ENCODE measurements around the gene HERC3.

DNA sequence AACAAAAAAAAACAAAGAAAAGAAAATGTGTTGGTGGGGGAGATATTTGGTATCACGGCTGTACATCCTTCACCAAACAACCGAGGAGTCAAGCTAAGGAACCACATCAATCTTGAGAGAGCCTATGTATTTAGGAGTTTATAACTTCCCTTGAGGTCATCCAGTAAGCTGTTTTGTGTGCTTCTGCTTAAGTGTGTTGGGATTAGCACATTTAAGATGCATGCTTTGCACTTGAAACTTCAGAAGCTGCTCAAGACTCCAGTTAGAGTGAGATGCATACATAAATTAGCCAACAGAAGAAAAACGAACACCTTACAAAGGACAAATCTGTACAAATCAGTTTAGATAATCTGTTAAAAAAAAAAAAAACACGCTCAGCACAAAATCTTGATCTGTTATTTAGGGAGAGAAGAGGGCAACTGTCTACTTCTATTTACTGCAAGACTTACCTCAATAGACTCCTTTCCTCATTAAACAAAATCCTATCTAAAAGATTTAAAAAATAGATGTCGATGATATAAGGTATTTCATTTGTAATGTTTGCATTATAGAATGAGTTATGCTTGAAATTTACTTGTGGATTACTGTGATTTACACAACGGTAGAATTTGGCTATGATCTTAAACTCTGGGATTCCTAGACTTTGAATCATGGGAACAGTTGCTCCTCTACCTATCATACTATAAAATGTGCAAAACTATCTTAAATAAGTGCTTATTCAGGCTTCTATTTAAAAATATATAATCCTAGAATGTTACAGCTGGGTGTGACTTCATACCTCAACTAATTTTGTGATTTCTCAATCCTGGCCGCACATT, 159.2 kb downstream of the HERC3 start:
- TF ChIP-seq HDAC6 (IDR thresholded peaks at IDR 0.05; ENCODE audit: unreplicated experiment) (no peak), SP1 (IDR thresholded peaks at IDR 0.05; ENCODE audit: low read depth, low read length) (no peak)
